Keratinocyte (primary cell): ENCODE measurements around the gene SDK1. TPM values are rescaled to one million over a fixed set of nuclear protein-coding genes. Genes with fewer than 3 reads are reported as not detected.
A peak's percentile ranks its signal among the peaks of the same experiment; 100 is the strongest.

ENCODE experiments used
- DNase-seq: peaks from one replicate; pipeline ENCODE4 v3.0.0-alpha.2; 2011; ENCODE audit warnings: low read depth, missing footprints, low spot score
- FAIRE-seq: peaks from 2 replicates; lab custom pipeline; 2011; peaks lifted over from hg19 to GRCh38; lab: Jason Lieb, UNC
- H2AFZ ChIP-seq: 2 replicates; pipeline ENCODE4 v1.6.0; 2012; ENCODE audit warnings: low read length, control low read depth, inconsistent platforms; ENCODE audit not compliant: control insufficient read depth
- H3K27ac ChIP-seq: 2 replicates; pipeline ENCODE4 v1.5.1; 2011; ENCODE audit warnings: low read length; ENCODE audit not compliant: control insufficient read depth, insufficient read depth
- H3K27me3 ChIP-seq: 3 replicates; pipeline ENCODE4 v1.6.0; 2011; ENCODE audit warnings: low read length; ENCODE audit not compliant: control insufficient read depth, insufficient read depth; ENCODE audit errors: extremely low read depth
- H3K36me3 ChIP-seq, 2 experiments: 2 replicates in 1 of 2; 3 replicates in 1 of 2; pipeline ENCODE4 v1.5.1; 2011; ENCODE audit warnings: low read length in 2 of 2, mild to moderate bottlenecking in 1 of 2; ENCODE audit not compliant: control insufficient read depth in 2 of 2, insufficient read depth in 2 of 2; ENCODE audit errors: extremely low read depth in 1 of 2
- H3K4me1 ChIP-seq: 3 replicates; pipeline ENCODE4 v1.5.1; 2011; ENCODE audit warnings: low read length; ENCODE audit not compliant: control insufficient read depth, insufficient read depth; ENCODE audit errors: extremely low read depth
- H3K4me2 ChIP-seq: 3 replicates; pipeline ENCODE4 v1.6.0; 2011; ENCODE audit warnings: low read depth, low read length; ENCODE audit not compliant: control insufficient read depth, insufficient read depth; ENCODE audit errors: extremely low read depth
- H3K4me3 ChIP-seq, 3 experiments: fragments of 200-600 bp in 1 of 3; sonication (generic) in 1 of 3; 2 replicates in 2 of 3; 3 replicates in 1 of 3; pipeline ENCODE4 v1.5.1; 2011 to 2016; ENCODE audit warnings: low read length in 3 of 3, mild to moderate bottlenecking in 3 of 3, control low read depth in 2 of 3, inconsistent platforms in 1 of 3, low read depth in 1 of 3, mixed read lengths in 1 of 3, mixed run types in 1 of 3, moderate library complexity in 1 of 3; ENCODE audit not compliant: control insufficient read depth in 2 of 3, insufficient read depth in 2 of 3; ENCODE audit errors: extremely low read depth in 1 of 3
- H3K79me2 ChIP-seq: 2 replicates; pipeline ENCODE4 v1.6.0; 2012; ENCODE audit warnings: low read length; ENCODE audit not compliant: control insufficient read depth, insufficient read depth
- H3K9ac ChIP-seq: 3 replicates; pipeline ENCODE4 v1.6.0; 2011; ENCODE audit warnings: low read length; ENCODE audit not compliant: control insufficient read depth, insufficient read depth; ENCODE audit errors: extremely low read depth
- H3K9me1 ChIP-seq: 3 replicates; pipeline ENCODE4 v1.6.0; 2011; ENCODE audit warnings: low read length; ENCODE audit not compliant: control insufficient read depth, insufficient read depth; ENCODE audit errors: extremely low read depth
- H3K9me3 ChIP-seq: 2 replicates; pipeline ENCODE4 v1.5.1; 2012; ENCODE audit warnings: low read depth, low read length; ENCODE audit not compliant: control insufficient read depth
- H4K20me1 ChIP-seq: 3 replicates; pipeline ENCODE4 v1.6.0; 2011; ENCODE audit warnings: low read length; ENCODE audit not compliant: control insufficient read depth, insufficient read depth; ENCODE audit errors: extremely low read depth
- EZH2 ChIP-seq: IDR thresholded peaks from one replicate; pipeline ENCODE4 v1.6.1; 2012; ENCODE audit warnings: inconsistent platforms, mild to moderate bottlenecking, low read length, moderate library complexity
- dilution Hi-C: fragments of 300-500 bp; cut with MboI; formaldehyde crosslinking; loops from one replicate; pipeline ENCODE4 v1.7.0; 2020; ENCODE audit warnings: low sequenced_read_pairs; ENCODE audit not compliant: extremely low pct_ligation_motif_present
- polyA plus RNA-seq, 5 experiments: library from polyadenylated mRNA; depleted of rRNA in 3 of 5; stranded (reverse) in 3 of 5; stranded (forward) in 1 of 5; unstranded in 1 of 5; fragments of >200 nt; gene quantifications; 1 replicate in 1 of 5; 2 replicates in 3 of 5; 3 replicates in 1 of 5; pipeline versions ENCODE4 v1.2.1 to v1.2.3, GENCODE V29; 2011 to 2012; ENCODE audit warnings: missing spikeins in 2 of 5, low read depth in 1 of 5, low replicate concordance in 1 of 5
- TF ChIP-seq, protein P1 (sequence below), 3 experiments: IDR thresholded peaks in 1 of 3; conservative IDR thresholded peaks in 1 of 3; optimal IDR thresholded peaks in 1 of 3; 2 replicates in 2 of 3; 3 replicates in 1 of 3; pipeline versions ENCODE3 to v1.5.1; 2011; ENCODE audit warnings: low read length in 3 of 3, mild to moderate bottlenecking in 3 of 3, moderate library complexity in 2 of 3, control low read depth in 1 of 3, inconsistent platforms in 1 of 3; ENCODE audit not compliant: insufficient read depth in 2 of 3; ENCODE audit errors: extremely low read depth in 1 of 3

SDK1 gene
- polyA plus RNA-seq, 1 donor (not counting 4 experiments of a cell fraction or from before 2014, with no cell fraction given) = 0.66 TPM

DNA sequence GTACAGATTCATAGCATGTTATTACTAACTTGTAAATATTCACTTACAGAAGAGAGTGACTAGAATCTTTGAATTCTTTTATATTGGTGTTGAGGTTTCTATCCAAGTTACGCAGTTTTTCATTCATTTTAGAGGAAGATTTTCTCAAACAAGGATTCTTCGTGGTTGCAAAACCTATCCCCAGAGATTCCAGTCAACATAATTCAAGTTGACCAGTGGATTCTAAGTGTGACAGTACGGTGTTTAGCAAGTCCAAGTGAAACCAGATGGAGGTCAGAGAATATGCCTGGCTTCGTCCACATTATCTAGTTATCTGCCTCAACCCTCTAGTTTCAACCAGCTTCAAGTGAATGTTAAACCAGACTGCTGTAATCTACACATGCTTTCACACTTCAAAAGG is 131.9 kb downstream of the SDK1 start:
- dilution Hi-C loops = no loop called here

DNA sequence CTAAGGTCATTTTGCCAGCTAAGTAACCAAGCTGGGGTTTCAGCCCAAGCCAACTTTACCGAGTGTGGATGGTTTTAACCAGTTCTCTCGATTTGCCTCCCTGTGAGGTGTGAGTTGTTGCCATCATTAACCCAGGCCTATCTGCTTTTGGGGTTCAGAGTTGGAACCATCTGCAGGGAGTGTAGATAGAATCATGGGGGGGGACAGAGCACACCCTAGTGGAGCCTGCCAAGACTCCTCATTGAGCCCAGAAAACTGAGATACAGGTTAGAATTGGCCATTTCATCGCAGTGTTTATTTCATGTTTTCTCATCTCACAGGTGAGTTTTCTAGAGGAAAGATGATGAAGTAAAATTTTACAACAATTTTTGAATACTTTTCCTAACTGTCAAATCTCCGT is 133.6 kb downstream of the SDK1 start:
- Histone ChIP-seq H3K79me2 (no peaks in the 10 kb centered on the region), H3K9ac (no peak overlapping the region), H3K9me3 (no peaks in the 10 kb centered on the region), H3K4me2 (no peak overlapping the region), H3K4me1 (peaks cover 51% of the 10 kb centered on the region), H3K27ac (no peak overlapping the region), H3K36me3 (no peaks in the 10 kb centered on the region), H3K4me3 (no peak overlapping the region), H2AFZ (no peak overlapping the region), H3K9me1 (no peaks in the 10 kb centered on the region), H3K27me3 (no peaks in the 10 kb centered on the region), H4K20me1 (no peaks in the 10 kb centered on the region)
- TF ChIP-seq, protein P1, sequence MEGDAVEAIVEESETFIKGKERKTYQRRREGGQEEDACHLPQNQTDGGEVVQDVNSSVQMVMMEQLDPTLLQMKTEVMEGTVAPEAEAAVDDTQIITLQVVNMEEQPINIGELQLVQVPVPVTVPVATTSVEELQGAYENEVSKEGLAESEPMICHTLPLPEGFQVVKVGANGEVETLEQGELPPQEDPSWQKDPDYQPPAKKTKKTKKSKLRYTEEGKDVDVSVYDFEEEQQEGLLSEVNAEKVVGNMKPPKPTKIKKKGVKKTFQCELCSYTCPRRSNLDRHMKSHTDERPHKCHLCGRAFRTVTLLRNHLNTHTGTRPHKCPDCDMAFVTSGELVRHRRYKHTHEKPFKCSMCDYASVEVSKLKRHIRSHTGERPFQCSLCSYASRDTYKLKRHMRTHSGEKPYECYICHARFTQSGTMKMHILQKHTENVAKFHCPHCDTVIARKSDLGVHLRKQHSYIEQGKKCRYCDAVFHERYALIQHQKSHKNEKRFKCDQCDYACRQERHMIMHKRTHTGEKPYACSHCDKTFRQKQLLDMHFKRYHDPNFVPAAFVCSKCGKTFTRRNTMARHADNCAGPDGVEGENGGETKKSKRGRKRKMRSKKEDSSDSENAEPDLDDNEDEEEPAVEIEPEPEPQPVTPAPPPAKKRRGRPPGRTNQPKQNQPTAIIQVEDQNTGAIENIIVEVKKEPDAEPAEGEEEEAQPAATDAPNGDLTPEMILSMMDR (optimal IDR thresholded peaks at IDR 0.05 in 1 of 3, IDR thresholded peaks at IDR 0.05 in 1 of 3, conservative IDR thresholded peaks at IDR 0.05 in 1 of 3; ENCODE audit: extremely low read depth in 1 of 3, insufficient read depth in 2 of 3, low read length in 3 of 3) = peak in 1 of 3 experiments; percentile 29
- TF ChIP-seq EZH2 = no peak
- no peak for DNase-seq
- dilution Hi-C loops = no loop called here
- no peak for FAIRE-seq

More for the DNA sequence above, 131.9 kb downstream of the SDK1 start:
- H3K4me3 ChIP-seq = no peak overlapping the region
- H3K9me1 ChIP-seq = no peaks in the 10 kb centered on the region
- no peaks in the 10 kb centered on the region for H3K36me3 ChIP-seq
- no peak overlapping the region for H3K9ac ChIP-seq
- H3K9me3 ChIP-seq = no peaks in the 10 kb centered on the region
- H3K4me2 ChIP-seq = no peak overlapping the region
- H3K27me3 ChIP-seq = no peaks in the 10 kb centered on the region
- no peak for TF ChIP-seq EZH2
- TF ChIP-seq, protein P1 (optimal IDR thresholded peaks at IDR 0.05 in 1 of 3, IDR thresholded peaks at IDR 0.05 in 1 of 3, conservative IDR thresholded peaks at IDR 0.05 in 1 of 3; ENCODE audit: extremely low read depth in 1 of 3, insufficient read depth in 2 of 3, low read length in 3 of 3) = no peak
- no peak overlapping the region for H2AFZ ChIP-seq
- no peak overlapping the region for H3K27ac ChIP-seq
- DNase-seq = no peak
- H4K20me1 ChIP-seq = no peaks in the 10 kb centered on the region
- no peaks in the 10 kb centered on the region for H3K79me2 ChIP-seq
- no peak for FAIRE-seq
- H3K4me1 ChIP-seq = peaks cover 41% of the 10 kb centered on the region
